Panc1 (cell line): ENCODE data around the gene TMEFF2. TPM values are rescaled to one million over a fixed set of nuclear protein-coding genes. Genes with fewer than 3 reads are reported as not detected.

Source experiments
- ATAC-seq: fragments of 200-7000 bp; cut with Tn5 transposase; 2 replicates; pipeline ENCODE4 v1.9.1; 2020; ENCODE audit warnings: mild to moderate bottlenecking, moderate library complexity
- BruUV-seq: library from RNA; stranded (reverse); fragments of 400-500 nt; replicated peaks from 2 replicates; lab custom pipeline; 2021; lab: Mats Ljungman, UMichigan
- CTCF ChIA-PET: fragments of 300-600 bp; sonication (Branson Sonifier 250); formaldehyde crosslinking; loops from one replicate; lab custom pipeline; 2022; ENCODE audit warnings: antibody characterized with exemption; lab: Charles Lee
- POLR2A ChIA-PET: fragments of 300-600 bp; sonication (Branson Sonifier 250); formaldehyde crosslinking; loops from one replicate; lab custom pipeline; 2022; ENCODE audit warnings: antibody characterized with exemption; lab: Charles Lee
- DNase-seq: peaks from one replicate; pipeline ENCODE4 v3.0.0-alpha.2; 2010; ENCODE audit warnings: low read depth, low spot score
- H3K27ac ChIP-seq: 2 replicates; pipeline ENCODE4 v1.5.1; 2011; ENCODE audit warnings: mild to moderate bottlenecking, low read length, inconsistent platforms
- H3K27me3 ChIP-seq: fragments of 200-500 bp; sonication (Bioruptor generic); 2 replicates; pipeline ENCODE4 v1.6.0; 2014; ENCODE audit warnings: low read length, inconsistent platforms; ENCODE audit not compliant: control insufficient read depth, insufficient read depth
- H3K36me3 ChIP-seq: fragments of 200-500 bp; sonication (Bioruptor generic); 2 replicates; pipeline ENCODE4 v1.5.1; 2014; ENCODE audit warnings: inconsistent platforms, mild to moderate bottlenecking, low read length, moderate library complexity; ENCODE audit not compliant: control insufficient read depth, insufficient read depth
- H3K4me1 ChIP-seq: 2 replicates; pipeline ENCODE4 v1.5.1; 2011; ENCODE audit warnings: inconsistent platforms, mild to moderate bottlenecking, low read length, moderate library complexity; ENCODE audit not compliant: control insufficient read depth, insufficient read depth
- H3K4me3 ChIP-seq, 2 experiments: 2 replicates each; pipeline ENCODE4 v1.5.1; 2011 to 2012; ENCODE audit warnings: low read depth in 2 of 2, low read length in 2 of 2, mild to moderate bottlenecking in 2 of 2, inconsistent platforms in 1 of 2, moderate library complexity in 1 of 2
- H3K9me3 ChIP-seq: fragments of 200-500 bp; sonication (Bioruptor generic); 2 replicates; pipeline ENCODE4 v1.5.1; 2014; ENCODE audit warnings: low read depth, mild to moderate bottlenecking, inconsistent platforms, low read length, moderate library complexity; ENCODE audit not compliant: control insufficient read depth, insufficient read depth
- CTCF ChIP-seq: fragments of 450-650 bp; IDR thresholded peaks from 2 replicates; pipeline ENCODE4 v1.5.1; 2017; ENCODE audit warnings: mild to moderate bottlenecking
- POLR2AphosphoS5 ChIP-seq: IDR thresholded peaks from 2 replicates; pipeline ENCODE4 v1.6.1; 2012; ENCODE audit warnings: mild to moderate bottlenecking, low read depth, low read length, moderate library complexity
- REST ChIP-seq, 2 experiments: IDR thresholded peaks; 2 replicates each; pipeline ENCODE4 v1.6.1; 2011 to 2012; ENCODE audit warnings: low read depth in 2 of 2, control low read depth in 1 of 2, low read length in 1 of 2, mild to moderate bottlenecking in 1 of 2, moderate library complexity in 1 of 2; ENCODE audit not compliant: insufficient read depth in 1 of 2
- SIN3A ChIP-seq: IDR thresholded peaks from 2 replicates; pipeline ENCODE4 v1.6.1; 2012; ENCODE audit warnings: low read depth, mild to moderate bottlenecking, low read length, moderate library complexity, borderline replicate concordance; ENCODE audit not compliant: insufficient read depth
- TCF7L2 ChIP-seq: IDR thresholded peaks from 2 replicates; pipeline ENCODE4 v1.6.1; 2011; ENCODE audit warnings: mild to moderate bottlenecking, low read depth, low read length, inconsistent platforms
- in situ Hi-C: cut with HindIII; loops from 2 replicates; pipeline ENCODE4 v1.10.0; 2016; ENCODE audit warnings: low sequenced_read_pairs, low pct_unique_long_range_greater_than_20kb
- intact Hi-C: fragments of 100-400 bp; cut with micrococcal nuclease; formaldehyde crosslinking; loops from one replicate; pipeline ENCODE4 v1.10.0; 2022; ENCODE audit not compliant: unreplicated experiment
- total RNA-seq: library from RNA; stranded (reverse); gene quantifications from one replicate; pipeline ENCODE4 v1.2.1, GENCODE V29; 2021; ENCODE audit not compliant: unreplicated experiment

Gene TMEFF2
- total RNA-seq, 1 experiment from 2014 or later: 1.5 TPM

GRCh38 chr2:192122946-192123345 is 71.8 kb downstream of the TMEFF2 start:
- Histone ChIP-seq H3K4me1 (no peaks in the 10 kb centered on the region), H3K27ac (no peak overlapping the region), H3K9me3 (no peaks in the 10 kb centered on the region), H3K36me3 (no peaks in the 10 kb centered on the region), H3K4me3 (no peak overlapping the region), H3K27me3 (no peaks in the 10 kb centered on the region)
- TF ChIP-seq CTCF (no peak), REST (IDR thresholded peaks at IDR 0.05; ENCODE audit: insufficient read depth in 1 of 2, low read depth in 2 of 2, low read length in 1 of 2) (no peak), POLR2AphosphoS5 (no peak), SIN3A (no peak), TCF7L2 (no peak)
- in situ Hi-C loops (no loop called here), intact Hi-C loops (no loop called here)
- ChIA-PET CTCF (no interaction called here), POLR2A (no interaction called here)
- DNase-seq (no peak), ATAC-seq (no peak)
- BruUV-seq: no TSS peak

DNA sequence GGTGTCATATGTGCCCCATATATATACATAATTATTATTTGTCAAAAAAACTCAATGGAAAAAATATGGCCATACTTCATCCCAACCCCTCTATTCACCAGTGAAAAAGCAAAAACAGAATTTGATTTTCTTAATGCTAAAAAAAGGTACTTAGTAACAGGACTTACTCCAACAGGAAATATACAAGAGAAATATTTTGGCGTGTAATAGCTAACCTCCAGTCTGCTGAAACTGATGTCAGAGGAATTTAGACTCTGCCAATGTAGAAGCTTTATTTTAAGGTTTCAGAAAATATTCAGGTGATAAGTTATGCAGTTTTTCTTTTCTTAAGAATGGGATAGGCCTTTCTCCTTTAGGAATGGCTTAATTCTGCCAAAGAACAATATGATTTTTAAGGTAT is 72.6 kb downstream of the TMEFF2 start:
- ChIA-PET POLR2A (no interaction called here), CTCF (no interaction called here)
- no peak for TF ChIP-seq SIN3A
- in situ Hi-C loops: no loop called here
- BruUV-seq: no TSS peak
- Histone ChIP-seq H3K27me3 (no peaks in the 10 kb centered on the region), H3K27ac (no peak overlapping the region), H3K4me3 (no peak overlapping the region), H3K36me3 (no peaks in the 10 kb centered on the region), H3K4me1 (no peaks in the 10 kb centered on the region), H3K9me3 (no peaks in the 10 kb centered on the region; the same call in 1 of the 2 replicates)
- DNase-seq: no peak
- intact Hi-C loops: no loop called here
- ATAC-seq: no peak

DNA sequence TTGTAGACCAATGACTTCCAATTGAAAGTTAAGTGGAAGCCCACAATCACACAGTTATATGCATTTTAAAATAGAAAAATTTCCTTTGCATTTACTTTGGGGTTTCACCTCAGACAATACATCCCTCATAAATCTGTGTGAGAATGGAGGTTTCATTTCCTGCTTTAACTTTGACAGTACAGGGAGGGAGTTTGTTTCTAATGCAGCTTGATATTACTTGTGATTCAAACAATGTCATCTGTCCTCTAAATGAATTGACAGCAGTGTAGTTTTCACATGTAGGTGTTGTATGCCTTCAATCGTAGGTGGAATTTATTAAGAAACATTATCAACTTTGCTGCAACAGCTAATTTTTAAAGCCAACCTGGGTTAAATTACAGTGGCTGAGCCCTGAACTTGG is 75.2 kb downstream of the TMEFF2 start:
- intact Hi-C loops: no loop called here
- no peaks in the 10 kb centered on the region for H3K4me1 ChIP-seq
- ATAC-seq (no peak), DNase-seq (no peak)
- no peak overlapping the region for H3K4me3 ChIP-seq
- no peak for TF ChIP-seq CTCF
- POLR2A ChIA-PET: no interaction called here
- in situ Hi-C loops: no loop called here
- no TSS peak for BruUV-seq
- no peaks in the 10 kb centered on the region for H3K36me3 ChIP-seq
- H3K27ac ChIP-seq: no peak overlapping the region
- CTCF ChIA-PET: no interaction called here
- H3K9me3 ChIP-seq: peaks cover 6% of the 10 kb centered on the region; the same call in 1 of the 2 replicates
- H3K27me3 ChIP-seq: no peaks in the 10 kb centered on the region
